ENCODE data around the gene AKNA. TPM values are rescaled to one million over a fixed set of nuclear protein-coding genes. Genes with fewer than 3 reads are reported as not detected.

The AKNA gene
- total and polyA plus RNA-seq, 3 experiments from 2014 or later, result 45.6 to 126 (median 126) TPM

GRCh38 chr9:114394523-114395333 lies 6.9 kb upstream of the AKNA start:
- Mint-ChIP-seq H3K9me3 (no peaks in the 10 kb centered on the region), H3K4me1 (peaks cover 60 to 80% (median 74%) of the 10 kb centered on the region in 3 donors), H3K36me3 (peaks cover 0 to 49% (median 5%) of the 10 kb centered on the region in 3 donors), H3K27ac (peak overlapping the region; percentile 76 to 100 (median 89)), H3K27me3 (peaks cover 0 to 2% of the 10 kb centered on the region in 2 donors), H3K4me3 (peak overlapping the region; percentile 63 to 99 (median 75))
- Histone ChIP-seq H3K36me3 (ENCODE audit: insufficient read depth, low read length) (no peaks in the 10 kb centered on the region), H3K27me3 (ENCODE audit: insufficient read depth, low read length, poor library complexity, severe bottlenecking) (no peaks in the 10 kb centered on the region), H3K27ac (ENCODE audit: low read depth, low read length) (no peak overlapping the region), H3K4me1 (ENCODE audit: insufficient read depth, low read length) (peaks cover 77% of the 10 kb centered on the region), H3K9me3 (ENCODE audit: low read length) (no peaks in the 10 kb centered on the region), H3K4me3 (ENCODE audit: low read length) (no peak overlapping the region)
- POLR2A ChIA-PET, result interaction anchor here (0.6 to 2.0 kb wide), 4 partner anchors 9 to 193 kb away, joined by 3 to 8 read pairs (median 4); partner anchors contain the start of gene ATP6V1G1
- DNase-seq, result peak in 1 of 5 donors; percentile 43
- CTCF ChIA-PET, result interaction anchor here (1.2 to 4.9 kb wide), 9 partner anchors 9 to 263 kb away, joined by 3 to 50 read pairs (median 5); partner anchors contain the start of genes AKNA and TEX53

- Histone ChIP-seq H3K27me3 (ENCODE audit: insufficient read depth, low read length, poor library complexity, severe bottlenecking) (no peaks in the 10 kb centered on the region), H3K4me1 (ENCODE audit: insufficient read depth, low read length) (peaks cover 95% of the 10 kb centered on the region), H3K9me3 (ENCODE audit: low read length) (no peaks in the 10 kb centered on the region), H3K27ac (ENCODE audit: low read depth, low read length) (no peak overlapping the region), H3K4me3 (ENCODE audit: low read length) (peak overlapping the region; percentile 27), H3K36me3 (ENCODE audit: insufficient read depth, low read length) (no peaks in the 10 kb centered on the region)
- H3K9me3 Mint-ChIP-seq, result peaks cover 0 to 4% (median 0%) of the 10 kb centered on the region in 5 donors
- no peak for DNase-seq
- H3K4me1 Mint-ChIP-seq, result peaks cover 77 to 95% (median 92%) of the 10 kb centered on the region in 3 donors
- peak overlapping the region; percentile 11 to 96 (median 76) for H3K27ac Mint-ChIP-seq
- ChIA-PET POLR2A (interaction anchor here (13.0 kb wide), 1 partner anchor 25 kb away, joined by 341 read pairs; no protein-coding TSS in a partner anchor), CTCF (interaction anchor here (0.7 to 1.8 kb wide), 6 partner anchors 11 to 31 kb away, joined by 3 to 6 read pairs (median 4); no protein-coding TSS in a partner anchor)
- peak overlapping the region in 5 of 7 donors; percentile 3 to 86 (median 39) for H3K4me3 Mint-ChIP-seq
- peaks cover 0 to 6% of the 10 kb centered on the region in 2 donors for H3K27me3 Mint-ChIP-seq
- H3K36me3 Mint-ChIP-seq, result peaks cover 2 to 60% (median 10%) of the 10 kb centered on the region in 3 donors
Observed at GRCh38 chr9:114392749-114393112, 4.9 kb upstream of the AKNA start.

- DNase-seq, result no peak
- peaks cover 11 to 69% (median 16%) of the 10 kb centered on the region in 3 donors for H3K36me3 Mint-ChIP-seq
Observed at GRCh38 chr9:114390952-114391351, 3.2 kb upstream of the AKNA start.

GRCh38 chr9:114389612-114390368 lies 2.0 kb upstream of the AKNA start:
- H3K36me3 Mint-ChIP-seq, result peaks cover 15 to 70% (median 21%) of the 10 kb centered on the region in 3 donors

More at GRCh38 chr9:114390952-114391351, 3.2 kb upstream of the AKNA start:
- no peaks in the 10 kb centered on the region for H3K27me3 ChIP-seq (ENCODE audit: insufficient read depth, low read length, poor library complexity, severe bottlenecking)
- H3K27ac Mint-ChIP-seq, result peak overlapping the region; percentile 93 to 100 (median 98)
- H3K27me3 Mint-ChIP-seq, result peaks cover 0 to 4% of the 10 kb centered on the region in 2 donors
- H3K27ac ChIP-seq (ENCODE audit: low read depth, low read length), result no peak overlapping the region
- no peaks in the 10 kb centered on the region for H3K36me3 ChIP-seq (ENCODE audit: insufficient read depth, low read length)
- H3K9me3 Mint-ChIP-seq, result peaks cover 0 to 7% (median 0%) of the 10 kb centered on the region in 5 donors
- peak overlapping the region in 6 of 7 donors; percentile 92 to 99 (median 96) for H3K4me3 Mint-ChIP-seq
- ChIA-PET CTCF (interaction anchor here (0.8 to 2.7 kb wide), 12 partner anchors 9 to 201 kb away, joined by 3 to 15 read pairs (median 4); no protein-coding TSS in a partner anchor), POLR2A (interaction anchor here (0.9 to 13.0 kb wide), 3 partner anchors 10 to 52 kb away, joined by 4 to 341 read pairs (median 6); no protein-coding TSS in a partner anchor)
- no peak overlapping the region for H3K4me3 ChIP-seq (ENCODE audit: low read length)
- H3K4me1 Mint-ChIP-seq, result peaks cover 63 to 78% (median 77%) of the 10 kb centered on the region in 3 donors
- peaks cover 80% of the 10 kb centered on the region for H3K4me1 ChIP-seq (ENCODE audit: insufficient read depth, low read length)
- no peaks in the 10 kb centered on the region for H3K9me3 ChIP-seq (ENCODE audit: low read length)

GRCh38 chr9:114388764-114389375 lies 1.1 kb upstream of the AKNA start:
- H3K9me3 Mint-ChIP-seq, result peaks cover 0 to 7% (median 0%) of the 10 kb centered on the region in 5 donors
- Histone ChIP-seq H3K27me3 (ENCODE audit: insufficient read depth, low read length, poor library complexity, severe bottlenecking) (no peaks in the 10 kb centered on the region), H3K36me3 (ENCODE audit: insufficient read depth, low read length) (peaks cover 3% of the 10 kb centered on the region), H3K4me1 (ENCODE audit: insufficient read depth, low read length) (peaks cover 73% of the 10 kb centered on the region), H3K9me3 (ENCODE audit: low read length) (no peaks in the 10 kb centered on the region), H3K4me3 (ENCODE audit: low read length) (peak overlapping the region; percentile 98), H3K27ac (ENCODE audit: low read depth, low read length) (peak overlapping the region; percentile 96)
- DNase-seq, result no peak
- H3K36me3 Mint-ChIP-seq, result peaks cover 15 to 71% (median 21%) of the 10 kb centered on the region in 3 donors
- ChIA-PET POLR2A (interaction anchor here (1.2 to 13.0 kb wide), 10 partner anchors 9 to 202 kb away, joined by 3 to 341 read pairs (median 8); partner anchors contain the start of gene ATP6V1G1), CTCF (interaction anchor here (0.9 to 12.1 kb wide), 9 partner anchors 17 to 265 kb away, joined by 3 to 245 read pairs (median 8); partner anchors contain the start of gene WHRN)
- peaks cover 0 to 5% of the 10 kb centered on the region in 2 donors for H3K27me3 Mint-ChIP-seq
- H3K4me3 Mint-ChIP-seq, result peak overlapping the region; percentile 92 to 99 (median 96)
- H3K27ac Mint-ChIP-seq, result peak overlapping the region; percentile 93 to 100 (median 98)
- H3K4me1 Mint-ChIP-seq, result peaks cover 59 to 78% (median 71%) of the 10 kb centered on the region in 3 donors

More at GRCh38 chr9:114389612-114390368, 2.0 kb upstream of the AKNA start:
- POLR2A ChIA-PET, result interaction anchor here (0.9 to 13.0 kb wide), 7 partner anchors 8 to 198 kb away, joined by 3 to 341 read pairs (median 4); partner anchors contain the start of gene ATP6V1G1
- DNase-seq, result peak in 2 of 5 donors; percentile 28 to 62
- no peaks in the 10 kb centered on the region for H3K9me3 ChIP-seq (ENCODE audit: low read length)
- H3K27me3 Mint-ChIP-seq, result peaks cover 0 to 5% of the 10 kb centered on the region in 2 donors
- H3K9me3 Mint-ChIP-seq, result peaks cover 0 to 7% (median 0%) of the 10 kb centered on the region in 5 donors
- no peaks in the 10 kb centered on the region for H3K27me3 ChIP-seq (ENCODE audit: insufficient read depth, low read length, poor library complexity, severe bottlenecking)
- peaks cover 2% of the 10 kb centered on the region for H3K36me3 ChIP-seq (ENCODE audit: insufficient read depth, low read length)
- H3K4me3 Mint-ChIP-seq, result peak overlapping the region; percentile 92 to 99 (median 96)
- H3K4me1 Mint-ChIP-seq, result peaks cover 57 to 77% (median 72%) of the 10 kb centered on the region in 3 donors
- CTCF ChIA-PET, result interaction anchor here (0.8 to 5.6 kb wide), 13 partner anchors 8 to 202 kb away, joined by 3 to 45 read pairs (median 4); no protein-coding TSS in a partner anchor
- H3K27ac ChIP-seq (ENCODE audit: low read depth, low read length), result peak overlapping the region; percentile 96
- peak overlapping the region; percentile 93 to 100 (median 98) for H3K27ac Mint-ChIP-seq
- peaks cover 73% of the 10 kb centered on the region for H3K4me1 ChIP-seq (ENCODE audit: insufficient read depth, low read length)
- H3K4me3 ChIP-seq (ENCODE audit: low read length), result peak overlapping the region; percentile 98

- Histone ChIP-seq H3K36me3 (ENCODE audit: insufficient read depth, low read length) (peaks cover 9% of the 10 kb centered on the region), H3K4me3 (ENCODE audit: low read length) (peak overlapping the region; percentile 98), H3K4me1 (ENCODE audit: insufficient read depth, low read length) (peaks cover 73% of the 10 kb centered on the region), H3K27ac (ENCODE audit: low read depth, low read length) (peak overlapping the region; percentile 96), H3K9me3 (ENCODE audit: low read length) (no peaks in the 10 kb centered on the region), H3K27me3 (ENCODE audit: insufficient read depth, low read length, poor library complexity, severe bottlenecking) (no peaks in the 10 kb centered on the region)
- H3K4me1 Mint-ChIP-seq, result peaks cover 62 to 79% (median 71%) of the 10 kb centered on the region in 3 donors
- POLR2A ChIA-PET, result interaction anchor here (1.2 to 13.0 kb wide), 11 partner anchors 8 to 202 kb away, joined by 3 to 341 read pairs (median 8); partner anchors contain the start of gene ATP6V1G1
- no peak for DNase-seq
- H3K27me3 Mint-ChIP-seq, result peaks cover 0 to 5% of the 10 kb centered on the region in 2 donors
- H3K9me3 Mint-ChIP-seq, result peaks cover 0 to 7% (median 0%) of the 10 kb centered on the region in 5 donors
- peak overlapping the region; percentile 92 to 99 (median 96) for H3K4me3 Mint-ChIP-seq
- CTCF ChIA-PET, result interaction anchor here (0.6 to 12.1 kb wide), 13 partner anchors 9 to 266 kb away, joined by 3 to 245 read pairs (median 7); partner anchors contain the start of gene WHRN
- peaks cover 16 to 75% (median 21%) of the 10 kb centered on the region in 3 donors for H3K36me3 Mint-ChIP-seq
- H3K27ac Mint-ChIP-seq, result peak overlapping the region; percentile 93 to 100 (median 98)
Observed at GRCh38 chr9:114388357-114388682, 538 bp upstream of the AKNA start.
